Activated T-helper 1 cell treated with anti-CD3 and anti-CD28 coated beads, Interleukin-12 subunit alpha, Interleukin-12 subunit beta, Interleukin-2, Interleukin-4 antibody, amounts not matched to agents 30 ng/mL and 10 ng/mL and 1 ng/mL, durations not matched to agents 14 hours and 24 hours and 36 hours (primary cell): ENCODE data around the gene TSC1. TPM values are rescaled to one million over a fixed set of nuclear protein-coding genes. Genes with fewer than 3 reads are reported as not detected.
A peak's percentile ranks its signal among the peaks of the same experiment; 100 is the strongest.

Experiments used
- DNase-seq: peaks from one replicate; pipeline ENCODE4 v3.0.0; 2021; ENCODE audit warnings: low spot score
- H3K27ac Mint-ChIP-seq: one replicate; pipeline ENCODE4 v1.8.0; 2021; ENCODE audit warnings: mild to moderate bottlenecking, mixed read lengths
- H3K27me3 Mint-ChIP-seq: one replicate; pipeline ENCODE4 v1.8.0; 2022; ENCODE audit warnings: mild to moderate bottlenecking, moderate library complexity, mixed read lengths; ENCODE audit not compliant: insufficient read depth
- H3K36me3 Mint-ChIP-seq: one replicate; pipeline ENCODE4 v1.8.0; 2021; ENCODE audit warnings: low read depth, mixed read lengths
- H3K4me1 Mint-ChIP-seq: one replicate; pipeline ENCODE4 v1.8.0; 2021; ENCODE audit warnings: low read depth, mixed read lengths
- H3K4me3 Mint-ChIP-seq: one replicate; pipeline ENCODE4 v1.8.0; 2021; ENCODE audit warnings: mild to moderate bottlenecking, moderate library complexity, mixed read lengths
- H3K9me3 Mint-ChIP-seq: one replicate; pipeline ENCODE4 v1.8.0; 2021; ENCODE audit warnings: mixed read lengths
- intact Hi-C: fragments of 100-400 bp; cut with micrococcal nuclease; formaldehyde crosslinking; loops from one replicate; pipeline ENCODE4 v1.15.1; 2024
- total RNA-seq: library from RNA; stranded (reverse); gene quantifications from 2 replicates; pipeline ENCODE4 v1.2.3, GENCODE V29; 2022

TSC1 gene
- total RNA-seq, 1 donor from 2014 or later = 30.2 TPM

- peak overlapping the region; percentile 94 for H3K4me3 Mint-ChIP-seq
- H3K9me3 Mint-ChIP-seq = no peaks in the 10 kb centered on the region
- peak overlapping the region; percentile 91 for H3K27ac Mint-ChIP-seq
- H3K4me1 Mint-ChIP-seq = peaks cover 23% of the 10 kb centered on the region
- no peak for DNase-seq
- peaks cover 2% of the 10 kb centered on the region for H3K27me3 Mint-ChIP-seq
- intact Hi-C loops = loop anchor here (1.0 to 2.0 kb wide), 5 partner anchors 41 to 205 kb away; partner anchors contain the start of genes AK8, GTF3C5 and SPACA9
- no peaks in the 10 kb centered on the region for H3K36me3 Mint-ChIP-seq
Observed at GRCh38 chr9:132943651-132944293, 644 bp downstream of the TSC1 start.

GRCh38 chr9:132942541-132943182 is 1.8 kb downstream of the TSC1 start:
- intact Hi-C loops = no loop called here
- peaks cover 23% of the 10 kb centered on the region for H3K4me1 Mint-ChIP-seq
- DNase-seq = no peak
- no peaks in the 10 kb centered on the region for H3K9me3 Mint-ChIP-seq
- peak overlapping the region; percentile 94 for H3K4me3 Mint-ChIP-seq
- H3K27me3 Mint-ChIP-seq = no peaks in the 10 kb centered on the region
- H3K36me3 Mint-ChIP-seq = no peaks in the 10 kb centered on the region
- no peak overlapping the region for H3K27ac Mint-ChIP-seq

- Mint-ChIP-seq H3K36me3 (peaks cover 4% of the 10 kb centered on the region), H3K27ac (no peak overlapping the region), H3K4me3 (no peak overlapping the region), H3K27me3 (no peaks in the 10 kb centered on the region), H3K4me1 (peaks cover 17% of the 10 kb centered on the region), H3K9me3 (no peaks in the 10 kb centered on the region)
- DNase-seq = no peak
- intact Hi-C loops = no loop called here
Observed at GRCh38 chr9:132939169-132939568, 5.2 kb downstream of the TSC1 start.

GRCh38 chr9:132937463-132937901 is 6.9 kb downstream of the TSC1 start:
- Mint-ChIP-seq H3K27me3 (no peaks in the 10 kb centered on the region), H3K36me3 (peaks cover 4% of the 10 kb centered on the region), H3K27ac (no peak overlapping the region), H3K4me3 (no peak overlapping the region), H3K4me1 (peaks cover 7% of the 10 kb centered on the region), H3K9me3 (no peaks in the 10 kb centered on the region)
- intact Hi-C loops = no loop called here
- DNase-seq = no peak

- Mint-ChIP-seq H3K4me3 (no peak overlapping the region), H3K27ac (no peak overlapping the region), H3K36me3 (peaks cover 4% of the 10 kb centered on the region), H3K9me3 (no peaks in the 10 kb centered on the region), H3K27me3 (no peaks in the 10 kb centered on the region), H3K4me1 (no peaks in the 10 kb centered on the region)
- intact Hi-C loops = no loop called here
- no peak for DNase-seq
Observed at GRCh38 chr9:132935026-132935425, 9.4 kb downstream of the TSC1 start.

- Mint-ChIP-seq H3K4me1 (no peaks in the 10 kb centered on the region), H3K36me3 (peaks cover 10% of the 10 kb centered on the region), H3K4me3 (no peak overlapping the region), H3K27ac (no peak overlapping the region), H3K27me3 (no peaks in the 10 kb centered on the region), H3K9me3 (no peaks in the 10 kb centered on the region)
- no peak for DNase-seq
- intact Hi-C loops = no loop called here
Observed at GRCh38 chr9:132931178-132931735, 13.2 kb downstream of the TSC1 start.

- H3K4me3 Mint-ChIP-seq = no peak overlapping the region
- H3K27ac Mint-ChIP-seq = no peak overlapping the region
- no peaks in the 10 kb centered on the region for H3K27me3 Mint-ChIP-seq
- peaks cover 13% of the 10 kb centered on the region for H3K36me3 Mint-ChIP-seq
- intact Hi-C loops = no loop called here
- H3K4me1 Mint-ChIP-seq = no peaks in the 10 kb centered on the region
- DNase-seq = no peak
- H3K9me3 Mint-ChIP-seq = no peaks in the 10 kb centered on the region
Observed at GRCh38 chr9:132927704-132928103, 16.7 kb downstream of the TSC1 start.

GRCh38 chr9:132923346-132923902 is 21.0 kb downstream of the TSC1 start:
- intact Hi-C loops = no loop called here
- no peak for DNase-seq
- H3K27me3 Mint-ChIP-seq = no peaks in the 10 kb centered on the region
- H3K9me3 Mint-ChIP-seq = no peaks in the 10 kb centered on the region
- no peak overlapping the region for H3K4me3 Mint-ChIP-seq
- no peak overlapping the region for H3K27ac Mint-ChIP-seq
- H3K4me1 Mint-ChIP-seq = no peaks in the 10 kb centered on the region
- peaks cover 39% of the 10 kb centered on the region for H3K36me3 Mint-ChIP-seq

GRCh38 chr9:132919614-132920268 is 24.7 kb downstream of the TSC1 start:
- no peaks in the 10 kb centered on the region for H3K9me3 Mint-ChIP-seq
- H3K4me3 Mint-ChIP-seq = no peak overlapping the region
- peaks cover 38% of the 10 kb centered on the region for H3K36me3 Mint-ChIP-seq
- no peaks in the 10 kb centered on the region for H3K27me3 Mint-ChIP-seq
- intact Hi-C loops = no loop called here
- H3K4me1 Mint-ChIP-seq = no peaks in the 10 kb centered on the region
- no peak overlapping the region for H3K27ac Mint-ChIP-seq
- DNase-seq = no peak

GRCh38 chr9:132914924-132915323 is 29.5 kb downstream of the TSC1 start:
- Mint-ChIP-seq H3K27ac (no peak overlapping the region), H3K36me3 (peaks cover 31% of the 10 kb centered on the region), H3K27me3 (no peaks in the 10 kb centered on the region), H3K4me1 (no peaks in the 10 kb centered on the region), H3K4me3 (no peak overlapping the region), H3K9me3 (no peaks in the 10 kb centered on the region)
- intact Hi-C loops = no loop called here
- DNase-seq = no peak

- Mint-ChIP-seq H3K4me1 (peaks cover 7% of the 10 kb centered on the region), H3K27me3 (no peaks in the 10 kb centered on the region), H3K4me3 (no peak overlapping the region), H3K36me3 (peaks cover 17% of the 10 kb centered on the region), H3K9me3 (no peaks in the 10 kb centered on the region), H3K27ac (no peak overlapping the region)
- intact Hi-C loops = no loop called here
- DNase-seq = no peak
Observed at GRCh38 chr9:132912131-132912530, 32.3 kb downstream of the TSC1 start.

GRCh38 chr9:132910376-132910775 is 34.0 kb downstream of the TSC1 start:
- H3K27me3 Mint-ChIP-seq = no peaks in the 10 kb centered on the region

GRCh38 chr9:132909311-132909710 is 35.1 kb downstream of the TSC1 start:
- no peaks in the 10 kb centered on the region for H3K9me3 Mint-ChIP-seq
- no peak for DNase-seq
- no peak overlapping the region for H3K27ac Mint-ChIP-seq
- peaks cover 7% of the 10 kb centered on the region for H3K4me1 Mint-ChIP-seq
- intact Hi-C loops = no loop called here
- peaks cover 24% of the 10 kb centered on the region for H3K36me3 Mint-ChIP-seq
- H3K4me3 Mint-ChIP-seq = no peak overlapping the region
- H3K27me3 Mint-ChIP-seq = no peaks in the 10 kb centered on the region

More at GRCh38 chr9:132910376-132910775, 34.0 kb downstream of the TSC1 start:
- Mint-ChIP-seq H3K4me3 (no peak overlapping the region), H3K9me3 (no peaks in the 10 kb centered on the region), H3K36me3 (peaks cover 19% of the 10 kb centered on the region), H3K4me1 (peaks cover 7% of the 10 kb centered on the region), H3K27ac (no peak overlapping the region)
- DNase-seq = no peak
- intact Hi-C loops = no loop called here
